ENCODE measurements around the gene CBLN4. TPM values are rescaled to one million over a fixed set of nuclear protein-coding genes. Genes with fewer than 3 reads are reported as not detected.

CBLN4 gene
- total RNA-seq (0.05 TPM), polyA plus RNA-seq (0.09 TPM)
- long read RNA-seq, donor 1: 0 reads
- long read RNA-seq, donor 2: 0 reads
- long read RNA-seq, donor 3: 0 reads
- long read RNA-seq, donor 4: 0 reads
- long read RNA-seq, donor 5, partial matches to known transcripts: 0 of 1 reads
- long read RNA-seq, donor 5, other reads (novel, unspliced or antisense): 0 of 1 reads
- long read RNA-seq, donor 6: 0 reads
- long read RNA-seq, donor 7: 0 reads
- long read RNA-seq, donor 8: 0 reads
- long read RNA-seq, donor 9: 0 reads
- long read RNA-seq, donor 10: 0 reads

DNA sequence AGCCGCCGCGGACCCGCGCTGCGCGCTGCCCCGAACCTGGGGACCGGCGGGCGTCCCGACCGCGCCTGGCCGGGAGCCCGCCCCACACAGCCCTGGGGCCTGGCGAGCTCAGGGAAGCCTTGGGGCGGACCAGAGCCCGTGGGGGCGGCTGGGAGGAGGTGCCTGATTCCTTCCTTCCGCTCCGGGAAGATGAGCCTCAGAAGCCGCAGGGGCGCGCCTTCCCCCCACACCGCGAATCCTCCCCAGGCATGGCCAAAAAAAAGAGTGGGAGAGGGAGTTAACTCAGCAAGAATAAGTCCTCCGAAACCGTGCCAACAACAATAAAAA, at the start of gene CBLN4:
Gene CBLN4 (minus strand): TSS at position 131 of the 327 bp plus-strand sequence. CDS start 1,348 bp downstream, outside the sequence.
- H3K27me3 ChIP-seq (ENCODE audit: control insufficient read depth in 2 of 2, insufficient read depth in 1 of 2, low read length in 1 of 2): peaks cover 30 to 40% of the 10 kb centered on the region in 2 donors
- WGBS: 11% methylated on average over 29 of the region's 29 CpGs
- no peak within 1 kb of the TSS for H3K27ac ChIP-seq (ENCODE audit: low read depth in 1 of 2, low read length in 1 of 2)
- H3K4me1 ChIP-seq (ENCODE audit: control insufficient read depth in 2 of 2, insufficient read depth in 2 of 2, low read length in 2 of 2): no peaks in the 10 kb centered on the region
- peaks cover 0 to 2% of the 10 kb centered on the region in 2 donors for H3K9me3 ChIP-seq (ENCODE audit: control insufficient read depth in 2 of 2, insufficient read depth in 1 of 2, low read length in 1 of 2)
- no peak within 1 kb of the TSS for H3K4me3 ChIP-seq (ENCODE audit: low read length in 2 of 2)
- DNase-seq (ENCODE audit: low read depth in 6 of 9, low spot score in 9 of 9): no peak
- H3K36me3 ChIP-seq (ENCODE audit: control insufficient read depth in 2 of 2, insufficient read depth in 2 of 2, low read length in 1 of 2): no peaks in the 10 kb centered on the region

DNA sequence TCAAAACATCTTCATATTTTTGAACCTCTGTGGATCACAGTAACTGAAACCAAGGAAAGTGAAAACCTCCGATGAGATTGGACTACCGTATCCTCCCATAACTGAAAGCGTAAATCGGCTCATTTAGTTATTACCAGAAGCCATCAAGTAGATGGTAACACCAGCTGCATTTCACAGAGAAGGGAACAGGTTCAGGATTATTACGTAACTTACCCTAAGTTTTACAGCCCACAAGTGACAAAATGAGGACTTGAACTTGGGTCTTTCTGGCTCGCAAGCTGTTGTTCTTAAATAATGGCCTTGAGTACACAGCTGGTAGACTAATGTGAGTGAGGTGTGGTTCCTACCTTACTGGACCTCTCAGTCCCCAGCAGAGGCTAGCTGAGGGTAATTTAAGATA, 37.9 kb upstream of the CBLN4 start:
- DNase-seq (ENCODE audit: low read depth in 6 of 9, low spot score in 9 of 9): no peak
- WGBS: 80% methylated on average over 6 of the region's 6 CpGs
- Histone ChIP-seq H3K4me1 (ENCODE audit: control insufficient read depth in 2 of 2, insufficient read depth in 2 of 2, low read length in 2 of 2) (no peaks in the 10 kb centered on the region), H3K9me3 (ENCODE audit: control insufficient read depth in 2 of 2, insufficient read depth in 1 of 2, low read length in 1 of 2) (no peaks in the 10 kb centered on the region), H3K27ac (ENCODE audit: low read depth in 1 of 2, low read length in 1 of 2) (no peak overlapping the region), H3K4me3 (ENCODE audit: low read length in 2 of 2) (no peak overlapping the region), H3K36me3 (ENCODE audit: control insufficient read depth in 2 of 2, insufficient read depth in 2 of 2, low read length in 1 of 2) (no peaks in the 10 kb centered on the region), H3K27me3 (ENCODE audit: control insufficient read depth in 2 of 2, insufficient read depth in 1 of 2, low read length in 1 of 2) (no peaks in the 10 kb centered on the region)

DNA sequence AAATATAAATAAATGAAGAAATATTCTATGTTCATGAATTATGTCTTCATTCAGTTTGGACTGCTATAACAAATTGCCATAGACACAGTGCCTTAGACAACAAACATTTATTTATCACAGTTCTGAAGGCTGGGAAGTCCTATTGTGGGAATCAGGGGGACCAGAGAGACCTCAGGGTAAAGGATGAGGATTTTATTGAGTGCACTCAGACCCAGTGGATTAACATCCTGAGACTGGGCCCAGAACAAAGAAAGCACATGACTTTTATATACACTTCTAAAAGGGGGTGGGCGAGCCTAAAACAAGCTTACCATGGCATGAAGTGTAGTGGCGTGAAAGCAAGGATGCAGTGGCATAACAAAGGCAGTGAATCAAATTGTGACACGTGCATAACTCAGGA, 26.9 kb upstream of the CBLN4 start:
- Histone ChIP-seq H3K27ac (ENCODE audit: low read depth in 1 of 2, low read length in 1 of 2) (no peak overlapping the region), H3K4me3 (ENCODE audit: low read length in 2 of 2) (no peak overlapping the region), H3K9me3 (ENCODE audit: control insufficient read depth in 2 of 2, insufficient read depth in 1 of 2, low read length in 1 of 2) (peaks cover 3 to 4% of the 10 kb centered on the region in 2 donors), H3K27me3 (ENCODE audit: control insufficient read depth in 2 of 2, insufficient read depth in 1 of 2, low read length in 1 of 2) (no peaks in the 10 kb centered on the region), H3K36me3 (ENCODE audit: control insufficient read depth in 2 of 2, insufficient read depth in 2 of 2, low read length in 1 of 2) (no peaks in the 10 kb centered on the region), H3K4me1 (ENCODE audit: control insufficient read depth in 2 of 2, insufficient read depth in 2 of 2, low read length in 2 of 2) (no peaks in the 10 kb centered on the region)
- 72% methylated on average over 3 of the region's 3 CpGs for WGBS
- DNase-seq (ENCODE audit: low read depth in 6 of 9, low spot score in 9 of 9): no peak

DNA sequence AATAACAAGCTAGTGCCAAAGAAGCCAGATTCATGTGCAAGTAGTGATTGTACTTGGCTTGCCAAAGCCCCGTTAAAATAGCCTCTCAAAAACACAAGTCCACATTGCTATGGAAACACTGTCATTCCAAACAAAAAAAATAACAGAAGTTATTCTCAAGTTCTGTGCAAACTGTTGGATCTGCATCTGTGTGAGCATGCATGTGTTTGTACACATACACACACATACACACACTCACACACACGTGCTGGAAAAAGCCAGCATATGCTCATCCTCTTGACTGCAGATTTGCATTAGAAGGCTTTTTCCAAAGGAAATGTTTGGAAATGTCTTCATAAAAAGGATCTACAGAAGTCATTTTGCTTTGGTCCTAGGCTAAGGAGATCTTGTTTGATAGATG, 13.4 kb upstream of the CBLN4 start:
- no peaks in the 10 kb centered on the region for H3K36me3 ChIP-seq (ENCODE audit: control insufficient read depth in 2 of 2, insufficient read depth in 2 of 2, low read length in 1 of 2)
- no peaks in the 10 kb centered on the region for H3K27me3 ChIP-seq (ENCODE audit: control insufficient read depth in 2 of 2, insufficient read depth in 1 of 2, low read length in 1 of 2)
- H3K4me3 ChIP-seq (ENCODE audit: low read length in 2 of 2): no peak overlapping the region
- no peak overlapping the region for H3K27ac ChIP-seq (ENCODE audit: low read depth in 1 of 2, low read length in 1 of 2)
- no peaks in the 10 kb centered on the region for H3K4me1 ChIP-seq (ENCODE audit: control insufficient read depth in 2 of 2, insufficient read depth in 2 of 2, low read length in 2 of 2)
- WGBS: 89% methylated on average over 2 of the region's 2 CpGs
- H3K9me3 ChIP-seq (ENCODE audit: control insufficient read depth in 2 of 2, insufficient read depth in 1 of 2, low read length in 1 of 2): no peaks in the 10 kb centered on the region
- no peak for DNase-seq (ENCODE audit: low read depth in 6 of 9, low spot score in 9 of 9)

DNA sequence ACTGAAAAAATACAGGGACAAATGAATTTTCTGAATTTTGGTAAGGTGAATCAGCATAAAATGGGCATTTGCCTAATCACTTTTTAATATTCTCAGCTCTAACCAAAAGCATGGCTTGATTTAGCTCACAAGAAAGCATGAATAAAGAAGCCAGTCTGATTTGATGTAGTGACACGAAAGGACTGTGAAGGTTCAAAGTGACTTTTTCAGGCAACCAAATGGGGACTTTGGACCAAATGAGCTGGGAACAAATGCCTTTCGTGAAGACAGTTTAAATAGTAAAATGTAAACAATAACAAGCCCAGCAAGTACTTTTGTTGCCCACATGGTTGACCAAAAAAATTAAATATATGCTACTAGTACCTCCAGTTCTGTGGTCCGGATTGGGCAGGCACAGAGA, 12.9 kb upstream of the CBLN4 start:
- WGBS: 83% methylated on average over 3 of the region's 3 CpGs
- DNase-seq (ENCODE audit: low read depth in 6 of 9, low spot score in 9 of 9): no peak
- Histone ChIP-seq H3K36me3 (ENCODE audit: control insufficient read depth in 2 of 2, insufficient read depth in 2 of 2, low read length in 1 of 2) (no peaks in the 10 kb centered on the region), H3K4me1 (ENCODE audit: control insufficient read depth in 2 of 2, insufficient read depth in 2 of 2, low read length in 2 of 2) (no peaks in the 10 kb centered on the region), H3K27ac (ENCODE audit: low read depth in 1 of 2, low read length in 1 of 2) (no peak overlapping the region), H3K27me3 (ENCODE audit: control insufficient read depth in 2 of 2, insufficient read depth in 1 of 2, low read length in 1 of 2) (no peaks in the 10 kb centered on the region), H3K4me3 (ENCODE audit: low read length in 2 of 2) (no peak overlapping the region), H3K9me3 (ENCODE audit: control insufficient read depth in 2 of 2, insufficient read depth in 1 of 2, low read length in 1 of 2) (no peaks in the 10 kb centered on the region)

DNA sequence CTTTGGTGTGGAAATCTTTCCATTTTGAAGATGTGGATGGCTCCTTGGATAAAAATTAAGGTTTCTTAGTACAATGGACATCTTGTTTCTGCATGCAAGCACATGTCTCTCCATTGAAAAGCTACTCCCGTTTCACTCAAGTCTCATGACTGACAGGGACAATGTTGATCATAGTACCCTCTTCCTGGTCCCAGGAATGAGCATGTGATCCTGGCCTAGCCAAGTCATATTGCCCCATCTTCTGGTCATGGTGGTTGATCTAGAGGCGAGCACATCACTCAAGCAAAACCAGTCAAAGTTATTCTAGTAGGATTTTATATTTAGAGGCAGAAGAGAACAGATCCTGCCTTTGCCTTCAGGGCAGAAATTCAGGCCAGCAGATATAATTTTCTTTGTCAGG, 12.2 kb upstream of the CBLN4 start:
- Histone ChIP-seq H3K4me3 (ENCODE audit: low read length in 2 of 2) (no peak overlapping the region), H3K27me3 (ENCODE audit: control insufficient read depth in 2 of 2, insufficient read depth in 1 of 2, low read length in 1 of 2) (no peaks in the 10 kb centered on the region), H3K27ac (ENCODE audit: low read depth in 1 of 2, low read length in 1 of 2) (no peak overlapping the region)

DNA sequence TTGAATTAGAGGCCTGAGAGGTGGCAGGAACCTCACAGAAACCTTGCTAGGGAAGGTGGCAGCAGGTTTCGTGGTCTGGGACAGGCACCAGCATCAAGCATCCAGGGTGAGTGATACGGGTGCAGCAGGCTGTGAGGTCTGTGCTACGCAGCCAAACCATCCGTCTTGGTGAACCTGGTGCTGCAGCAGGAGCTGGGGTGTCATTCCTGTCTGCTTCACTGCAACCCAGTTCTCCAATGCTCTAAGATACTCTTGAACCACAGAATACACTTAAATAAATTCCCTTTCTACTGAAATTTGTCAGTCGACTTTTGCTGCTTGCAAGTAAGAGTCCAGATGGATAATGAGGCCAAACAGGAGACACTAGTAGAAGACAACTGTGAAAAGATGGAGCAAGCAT, 9.7 kb upstream of the CBLN4 start:
- H3K4me1 ChIP-seq (ENCODE audit: control insufficient read depth in 2 of 2, insufficient read depth in 2 of 2, low read length in 2 of 2): no peaks in the 10 kb centered on the region
- no peak overlapping the region for H3K27ac ChIP-seq (ENCODE audit: low read depth in 1 of 2, low read length in 1 of 2)
- no peak for DNase-seq (ENCODE audit: low read depth in 6 of 9, low spot score in 9 of 9)
- H3K27me3 ChIP-seq (ENCODE audit: control insufficient read depth in 2 of 2, insufficient read depth in 1 of 2, low read length in 1 of 2): no peaks in the 10 kb centered on the region
- no peak overlapping the region for H3K4me3 ChIP-seq (ENCODE audit: low read length in 2 of 2)
- H3K9me3 ChIP-seq (ENCODE audit: control insufficient read depth in 2 of 2, insufficient read depth in 1 of 2, low read length in 1 of 2): no peaks in the 10 kb centered on the region
- WGBS: 90% methylated on average over 5 of the region's 5 CpGs
- H3K36me3 ChIP-seq (ENCODE audit: control insufficient read depth in 2 of 2, insufficient read depth in 2 of 2, low read length in 1 of 2): no peaks in the 10 kb centered on the region

More for the DNA sequence above, 12.2 kb upstream of the CBLN4 start:
- Histone ChIP-seq H3K36me3 (ENCODE audit: control insufficient read depth in 2 of 2, insufficient read depth in 2 of 2, low read length in 1 of 2) (no peaks in the 10 kb centered on the region), H3K9me3 (ENCODE audit: control insufficient read depth in 2 of 2, insufficient read depth in 1 of 2, low read length in 1 of 2) (no peaks in the 10 kb centered on the region), H3K4me1 (ENCODE audit: control insufficient read depth in 2 of 2, insufficient read depth in 2 of 2, low read length in 2 of 2) (no peaks in the 10 kb centered on the region)
- DNase-seq (ENCODE audit: low read depth in 6 of 9, low spot score in 9 of 9): no peak
- WGBS: 82% methylated on average over 2 of the region's 2 CpGs

DNA sequence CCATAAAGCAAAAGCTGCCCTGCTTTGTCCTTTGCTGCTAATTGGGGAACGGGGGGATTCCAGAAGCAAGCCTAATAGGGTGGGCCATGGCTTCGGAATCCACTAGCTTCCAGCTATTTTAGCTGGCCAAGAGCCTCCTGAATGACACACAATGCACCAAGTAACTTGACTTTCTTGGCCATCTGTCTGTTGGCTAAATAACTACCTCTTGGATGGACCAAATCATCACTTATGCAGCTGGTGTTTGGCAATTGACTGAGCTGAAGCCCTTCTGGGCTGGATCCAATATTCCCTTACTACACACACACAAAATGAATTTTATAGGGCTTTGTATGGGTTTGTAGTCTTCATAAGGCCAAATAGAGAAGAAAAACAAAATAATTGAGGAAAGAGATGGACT, 8.8 kb upstream of the CBLN4 start:
- Histone ChIP-seq H3K9me3 (ENCODE audit: control insufficient read depth in 2 of 2, insufficient read depth in 1 of 2, low read length in 1 of 2) (no peaks in the 10 kb centered on the region), H3K27me3 (ENCODE audit: control insufficient read depth in 2 of 2, insufficient read depth in 1 of 2, low read length in 1 of 2) (no peaks in the 10 kb centered on the region), H3K36me3 (ENCODE audit: control insufficient read depth in 2 of 2, insufficient read depth in 2 of 2, low read length in 1 of 2) (no peaks in the 10 kb centered on the region), H3K4me3 (ENCODE audit: low read length in 2 of 2) (no peak overlapping the region), H3K27ac (ENCODE audit: low read depth in 1 of 2, low read length in 1 of 2) (no peak overlapping the region), H3K4me1 (ENCODE audit: control insufficient read depth in 2 of 2, insufficient read depth in 2 of 2, low read length in 2 of 2) (no peaks in the 10 kb centered on the region)
- WGBS: 86% methylated on average over 2 of the region's 2 CpGs
- DNase-seq (ENCODE audit: low read depth in 6 of 9, low spot score in 9 of 9): no peak

DNA sequence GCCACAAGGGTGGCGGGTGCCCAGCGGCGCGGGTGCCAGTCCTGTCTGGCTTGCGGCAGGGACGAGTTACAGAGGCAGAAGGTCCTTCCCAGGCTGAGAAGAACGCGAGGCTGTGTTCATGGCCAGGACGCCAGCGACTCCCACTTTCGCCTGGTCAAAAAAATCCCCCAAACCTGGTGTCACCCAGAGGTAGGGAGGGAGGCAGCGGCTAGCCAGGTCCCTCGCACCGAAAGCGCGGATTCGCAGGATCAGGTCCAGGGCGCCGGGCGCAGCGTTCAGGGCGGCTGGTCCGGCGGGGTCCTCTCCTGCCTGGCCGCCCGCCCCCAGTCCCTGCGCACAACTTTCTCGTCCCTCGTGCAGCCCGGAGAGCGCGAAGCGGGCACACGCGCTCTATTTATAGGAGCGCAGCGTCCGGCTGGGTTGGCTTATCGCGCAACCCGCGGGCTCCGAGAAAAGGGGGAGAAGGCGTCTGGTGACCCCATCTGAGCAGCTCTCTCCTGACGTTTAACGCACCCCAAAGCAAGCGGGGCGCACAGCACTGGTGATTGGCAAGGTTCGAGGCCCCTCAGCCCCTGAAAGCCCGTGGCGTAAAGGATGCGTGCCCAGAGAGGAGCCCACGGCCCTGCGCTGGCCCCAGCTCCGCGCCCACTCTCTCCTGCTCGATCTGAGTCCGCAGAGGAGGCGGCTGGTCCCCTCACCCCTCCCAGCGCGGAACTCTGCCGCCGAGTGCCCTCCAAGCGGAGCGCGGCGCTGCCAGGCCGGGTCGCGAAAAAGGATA, 519 bp downstream of the CBLN4 start:
- Histone ChIP-seq H3K4me3 (ENCODE audit: low read length in 2 of 2) (no peak overlapping the region), H3K27me3 (ENCODE audit: control insufficient read depth in 2 of 2, insufficient read depth in 1 of 2, low read length in 1 of 2) (peaks cover 30 to 40% of the 10 kb centered on the region in 2 donors), H3K27ac (ENCODE audit: low read depth in 1 of 2, low read length in 1 of 2) (no peak overlapping the region), H3K36me3 (ENCODE audit: control insufficient read depth in 2 of 2, insufficient read depth in 2 of 2, low read length in 1 of 2) (no peaks in the 10 kb centered on the region), H3K9me3 (ENCODE audit: control insufficient read depth in 2 of 2, insufficient read depth in 1 of 2, low read length in 1 of 2) (peaks cover 0 to 2% of the 10 kb centered on the region in 2 donors), H3K4me1 (ENCODE audit: control insufficient read depth in 2 of 2, insufficient read depth in 2 of 2, low read length in 2 of 2) (no peaks in the 10 kb centered on the region)
- DNase-seq (ENCODE audit: low read depth in 6 of 9, low spot score in 9 of 9): no peak
- 12% methylated on average over 70 of the region's 70 CpGs for WGBS

Data from thymus (tissue), 14 donors.